GM23338 (cell line): ENCODE data around the gene NEU4. TPM values are rescaled to one million over a fixed set of nuclear protein-coding genes. Genes with fewer than 3 reads are reported as not detected.

Experiments
- ATAC-seq: fragments of 200-7000 bp; cut with Tn5 transposase; 3 replicates; pipeline ENCODE4 v1.9.1; 2020
- DNase-seq: peaks from one replicate; pipeline ENCODE4 v3.0.0-alpha.2; 2015; ENCODE audit warnings: low spot score
- H2AFZ ChIP-seq: fragments of 200-600 bp; sonication (generic); 2 replicates; pipeline ENCODE4 v1.8.0; 2016; ENCODE audit warnings: antibody characterized with exemption, mild to moderate bottlenecking, moderate library complexity
- H3F3A ChIP-seq: fragments of 200-600 bp; sonication (generic); replicated peaks from 2 replicates; pipeline ENCODE4 v1.8.0; 2017; ENCODE audit warnings: antibody characterized with exemption, mixed run types, low read depth
- H3K27ac ChIP-seq: fragments of 200-600 bp; sonication (generic); 2 replicates; pipeline ENCODE4 v1.6.1; 2016; ENCODE audit warnings: low read depth
- H3K27me3 ChIP-seq: fragments of 200-600 bp; sonication (generic); 2 replicates; pipeline ENCODE4 v1.8.0; 2016; ENCODE audit warnings: mild to moderate bottlenecking, mixed run types, moderate library complexity; ENCODE audit not compliant: insufficient read depth
- H3K36me3 ChIP-seq: fragments of 200-600 bp; sonication (generic); 2 replicates; pipeline ENCODE4 v1.8.0; 2016; ENCODE audit warnings: mild to moderate bottlenecking; ENCODE audit not compliant: insufficient read depth
- H3K4me1 ChIP-seq: fragments of 200-600 bp; sonication (generic); 2 replicates; pipeline ENCODE4 v1.8.0; 2016; ENCODE audit warnings: mild to moderate bottlenecking, moderate library complexity; ENCODE audit not compliant: insufficient read depth
- H3K4me2 ChIP-seq: fragments of 200-600 bp; sonication (generic); 2 replicates; pipeline ENCODE4 v1.7.1; 2017; ENCODE audit warnings: mixed run types
- H3K4me3 ChIP-seq: fragments of 200-600 bp; sonication (generic); 2 replicates; pipeline ENCODE4 v1.6.1; 2016; ENCODE audit warnings: mixed run types
- H3K79me2 ChIP-seq: fragments of 200-600 bp; sonication (generic); replicated peaks from 2 replicates; pipeline ENCODE4 v1.8.0; 2017; ENCODE audit warnings: mild to moderate bottlenecking; ENCODE audit not compliant: insufficient read depth
- H3K9me2 ChIP-seq: fragments of 200-600 bp; sonication (generic); 2 replicates; pipeline ENCODE4 v1.8.0; 2017; ENCODE audit not compliant: insufficient read depth
- H4K20me1 ChIP-seq: fragments of 200-600 bp; sonication (generic); replicated peaks from 2 replicates; pipeline ENCODE4 v1.8.0; 2017; ENCODE audit warnings: mild to moderate bottlenecking; ENCODE audit not compliant: insufficient read depth
- H3K27ac Mint-ChIP-seq: 2 replicates; pipeline ENCODE4 v1.8.0; 2020; ENCODE audit warnings: inconsistent platforms, mild to moderate bottlenecking, moderate library complexity, mixed read lengths
- H3K27me3 Mint-ChIP-seq: 3 replicates; pipeline ENCODE4 v1.8.0; 2022; ENCODE audit warnings: low read depth, mild to moderate bottlenecking, moderate library complexity, mixed read lengths, inconsistent platforms; ENCODE audit not compliant: insufficient read depth, poor library complexity
- H3K36me3 Mint-ChIP-seq: 3 replicates; pipeline ENCODE4 v1.8.0; 2021; ENCODE audit warnings: low read depth, mild to moderate bottlenecking, inconsistent platforms, moderate library complexity, mixed read lengths
- H3K4me1 Mint-ChIP-seq: 3 replicates; pipeline ENCODE4 v1.8.0; 2020; ENCODE audit warnings: mild to moderate bottlenecking, inconsistent platforms, mixed read lengths
- H3K4me3 Mint-ChIP-seq: 3 replicates; pipeline ENCODE4 v1.8.0; 2021; ENCODE audit warnings: moderate library complexity, mild to moderate bottlenecking, inconsistent platforms, mixed read lengths
- H3K9me3 Mint-ChIP-seq: 3 replicates; pipeline ENCODE4 v1.8.0; 2020; ENCODE audit warnings: moderate library complexity, mild to moderate bottlenecking, inconsistent platforms, mixed read lengths
- CREB1 ChIP-seq: fragments of 250-450 bp; sonication (Bioruptor Pico); IDR thresholded peaks from 2 replicates; pipeline ENCODE4 v1.5.0; 2020; ENCODE audit warnings: low read depth, mild to moderate bottlenecking, moderate library complexity
- CTCF ChIP-seq, 2 experiments: fragments of 200-600 bp in 1 of 2; sonication (generic) in 1 of 2; conservative IDR thresholded peaks; 2 replicates each; pipeline versions ENCODE4 v1.5.1 to v1.6.1; 2016 to 2017; ENCODE audit warnings: antibody characterized with exemption in 2 of 2, low read depth in 2 of 2, mild to moderate bottlenecking in 2 of 2, moderate library complexity in 1 of 2
- ETS1 ChIP-seq: IDR thresholded peaks from 2 replicates; pipeline ENCODE4 v1.6.1; 2016; ENCODE audit warnings: antibody characterized with exemption
- REST ChIP-seq: IDR thresholded peaks from one replicate; pipeline ENCODE4 v1.6.1; 2018; ENCODE audit warnings: antibody characterized with exemption; ENCODE audit not compliant: unreplicated experiment
- STAT1 ChIP-seq: IDR thresholded peaks from one replicate; pipeline ENCODE4 v1.6.1; 2016; ENCODE audit warnings: antibody characterized with exemption; ENCODE audit not compliant: unreplicated experiment
- ZNF114 ChIP-seq: fragments of 250-450 bp; sonication (Bioruptor Pico); IDR thresholded peaks from 2 replicates; pipeline ENCODE4 v1.5.0; 2020; ENCODE audit warnings: mild to moderate bottlenecking, moderate library complexity
- ZNF331 ChIP-seq: fragments of 250-450 bp; sonication (Bioruptor Pico); IDR thresholded peaks from 2 replicates; pipeline ENCODE4 v1.5.0; 2020; ENCODE audit warnings: low read depth, mild to moderate bottlenecking, moderate library complexity
- ZNF462 ChIP-seq: fragments of 250-450 bp; sonication (Bioruptor Pico); IDR thresholded peaks from 2 replicates; pipeline ENCODE4 v1.5.0; 2020; ENCODE audit warnings: mild to moderate bottlenecking, moderate library complexity
- polyA plus RNA-seq: library from polyadenylated mRNA; unstranded; fragments of >200 nt; fragmentation: Nextera tagmentation; extraction: Ambion mirVana; gene quantifications from 2 replicates; pipeline ENCODE4 v1.2.1, GENCODE V29; 2016
- total RNA-seq: library from RNA; depleted of rRNA; stranded (reverse); fragments of >200 nt; shearing (Covaris generic); gene quantifications from 2 replicates; pipeline ENCODE4 v1.2.3, GENCODE V29; 2014

The NEU4 gene
- total and polyA plus RNA-seq, 2 experiments from 2014 or later: 0.29 to 1.2 TPM

- no peak for TF ChIP-seq ZNF331
- no peak for TF ChIP-seq REST
- no peak for TF ChIP-seq STAT1
- no peak for TF ChIP-seq ZNF462 (CRISPR knock-in tag)
- no peak for TF ChIP-seq ZNF114 (CRISPR knock-in tag)
- no peak for TF ChIP-seq CREB1 (CRISPR knock-in tag)
- no peak for TF ChIP-seq CTCF (conservative IDR thresholded peaks at IDR 0.05; ENCODE audit: low read depth in 2 of 2)
- no peak for TF ChIP-seq ETS1
- H3K27ac ChIP-seq: no peak overlapping the region
- H3K4me3 ChIP-seq: no peak overlapping the region
- Mint-ChIP-seq H3K27me3 (peaks cover 6% of the 10 kb centered on the region), H3K4me3 (no peak overlapping the region), H3K9me3 (no peaks in the 10 kb centered on the region; the same call in 2 of the 3 replicates), H3K4me1 (peaks cover 17% of the 10 kb centered on the region), H3K36me3 (no peaks in the 10 kb centered on the region), H3K27ac (no peak overlapping the region)
- H4K20me1 ChIP-seq: no peaks in the 10 kb centered on the region
- DNase-seq (no peak), ATAC-seq (no peak)
- H3K9me2 ChIP-seq: no peaks in the 10 kb centered on the region
- H3K27me3 ChIP-seq: no peaks in the 10 kb centered on the region
- no peaks in the 10 kb centered on the region for H3F3A ChIP-seq
- no peaks in the 10 kb centered on the region for H3K79me2 ChIP-seq
- H3K4me2 ChIP-seq: no peak overlapping the region
- H2AFZ ChIP-seq: no peak overlapping the region
- H3K4me1 ChIP-seq: no peaks in the 10 kb centered on the region
- H3K36me3 ChIP-seq: no peaks in the 10 kb centered on the region
These were observed 40.7 kb upstream of the NEU4 start for GRCh38 chr2:241768251-241768711.
